GM19463 (cell line): ENCODE measurements around the gene UBAC1.

Experiments used
- ATAC-seq: cut with Tn5 transposase; IDR thresholded peaks from one replicate; pipeline ENCODE4 v1.9.1; 2021; ENCODE audit warnings: mild to moderate bottlenecking, moderate library complexity; ENCODE audit not compliant: unreplicated experiment

Gene UBAC1

GRCh38 chr9:135961277-135961715 lies at the start of gene UBAC1:
Gene UBAC1 (minus strand): TSS chr9:135961373. CDS start chr9:135961162, 211 bp downstream.
- peak; percentile 91 for ATAC-seq

- no peak for ATAC-seq
Measured at GRCh38 chr9:136010615-136011361, 49.6 kb upstream of the UBAC1 start.

- ATAC-seq: no peak
Measured at GRCh38 chr9:136010176-136010575, 49.0 kb upstream of the UBAC1 start.

- ATAC-seq: no peak
Measured at GRCh38 chr9:136009516-136009915, 48.3 kb upstream of the UBAC1 start.

- no peak for ATAC-seq
Measured at GRCh38 chr9:136008693-136008997, 47.5 kb upstream of the UBAC1 start.

- no peak for ATAC-seq
Measured at GRCh38 chr9:136007934-136008692, 46.9 kb upstream of the UBAC1 start.

- ATAC-seq: no peak
Measured at GRCh38 chr9:136007276-136007933, 46.2 kb upstream of the UBAC1 start.

- ATAC-seq: no peak
Measured at GRCh38 chr9:136006169-136006568, 45.0 kb upstream of the UBAC1 start.

GRCh38 chr9:136004712-136005111 lies 43.5 kb upstream of the UBAC1 start:
- ATAC-seq: no peak

GRCh38 chr9:136004219-136004618 lies 43.0 kb upstream of the UBAC1 start:
- ATAC-seq: no peak

- no peak for ATAC-seq
Measured at GRCh38 chr9:136003411-136004218, 42.4 kb upstream of the UBAC1 start.

GRCh38 chr9:136002881-136003280 lies 41.7 kb upstream of the UBAC1 start:
- no peak for ATAC-seq

GRCh38 chr9:136002215-136002614 lies 41.0 kb upstream of the UBAC1 start:
- no peak for ATAC-seq

- no peak for ATAC-seq
Measured at GRCh38 chr9:136001231-136001630, 40.1 kb upstream of the UBAC1 start.

GRCh38 chr9:135998410-135999071 lies 37.4 kb upstream of the UBAC1 start:
- no peak for ATAC-seq

- no peak for ATAC-seq
Measured at GRCh38 chr9:135998016-135998380, 36.8 kb upstream of the UBAC1 start.

GRCh38 chr9:135997090-135998015 lies 36.2 kb upstream of the UBAC1 start:
- no peak for ATAC-seq

- no peak for ATAC-seq
Measured at GRCh38 chr9:135995816-135996215, 34.6 kb upstream of the UBAC1 start.

GRCh38 chr9:135994501-135995192 lies 33.5 kb upstream of the UBAC1 start:
- no peak for ATAC-seq
